Activated CD8-positive, alpha-beta T cell treated with anti-CD3 and anti-CD28 coated beads for 36 hours (primary cell): ENCODE data around the gene TRMT44. TPM values are rescaled to one million over a fixed set of nuclear protein-coding genes. Genes with fewer than 3 reads are reported as not detected.

Source experiments
- ATAC-seq: fragments of 200-7000 bp; cut with Tn5 transposase; one replicate; pipeline ENCODE4 v1.10.0; 2021; ENCODE audit warnings: mild to moderate bottlenecking, moderate library complexity
- CTCF ChIA-PET: fragments of 350-600 bp; sonication (Branson Sonifier 250); formaldehyde crosslinking; loops from one replicate; lab custom pipeline; 2021; ENCODE audit warnings: antibody characterized with exemption; lab: Charles Lee
- POLR2A ChIA-PET: fragments of 350-600 bp; sonication (Branson Sonifier 250); formaldehyde crosslinking; loops from one replicate; lab custom pipeline; 2021; ENCODE audit warnings: antibody characterized with exemption; lab: Charles Lee
- DNase-seq: peaks from one replicate; pipeline ENCODE4 v3.0.0-alpha.2; 2020
- H3K27ac Mint-ChIP-seq: one replicate; pipeline ENCODE4 v1.8.0; 2021; ENCODE audit warnings: mild to moderate bottlenecking, mixed read lengths
- H3K27me3 Mint-ChIP-seq: one replicate; pipeline ENCODE4 v1.8.0; 2021; ENCODE audit warnings: mixed read lengths
- H3K36me3 Mint-ChIP-seq: one replicate; pipeline ENCODE4 v1.8.0; 2021; ENCODE audit warnings: low read depth, mixed read lengths
- H3K4me1 Mint-ChIP-seq: one replicate; pipeline ENCODE4 v1.8.0; 2021; ENCODE audit warnings: low read depth, mixed read lengths
- H3K4me3 Mint-ChIP-seq: one replicate; pipeline ENCODE4 v1.8.0; 2021; ENCODE audit warnings: mild to moderate bottlenecking, moderate library complexity, mixed read lengths
- H3K9me3 Mint-ChIP-seq: one replicate; pipeline ENCODE4 v1.8.0; 2021; ENCODE audit warnings: mixed read lengths
- CTCF ChIP-seq: fragments of 200-600 bp; IDR thresholded peaks from one replicate; pipeline ENCODE4 v1.8.0; 2022; ENCODE audit warnings: antibody characterized with exemption, mild to moderate bottlenecking
- intact Hi-C: fragments of 100-400 bp; cut with micrococcal nuclease; formaldehyde crosslinking; loops from one replicate; pipeline ENCODE4 v1.10.0; 2022
- total RNA-seq, 2 experiments: library from RNA; stranded (reverse); gene quantifications; one replicate each; pipeline ENCODE4 v1.2.3, GENCODE V29; 2021

Gene TRMT44
- total RNA-seq, 2 experiments from 2014 or later = 25.5 to 26.3 TPM

GRCh38 chr4:8463811-8464210 is 23.2 kb downstream of the TRMT44 start:
- ChIA-PET POLR2A (no interaction called here), CTCF (interaction anchor here (1.1 kb wide), 2 partner anchors 18 to 287 kb away, joined by 3 read pairs; no protein-coding TSS in a partner anchor)
- intact Hi-C loops = no loop called here
- Mint-ChIP-seq H3K27me3 (no peaks in the 10 kb centered on the region), H3K36me3 (peaks cover 23% of the 10 kb centered on the region), H3K4me3 (no peak overlapping the region), H3K27ac (no peak overlapping the region), H3K9me3 (no peaks in the 10 kb centered on the region), H3K4me1 (no peaks in the 10 kb centered on the region)
- no peak for TF ChIP-seq CTCF
- DNase-seq (no peak), ATAC-seq (no peak)

GRCh38 chr4:8464381-8464780 is 23.8 kb downstream of the TRMT44 start:
- POLR2A ChIA-PET = no interaction called here
- no peak for TF ChIP-seq CTCF
- Mint-ChIP-seq H3K27ac (no peak overlapping the region), H3K4me3 (no peak overlapping the region), H3K9me3 (no peaks in the 10 kb centered on the region), H3K4me1 (no peaks in the 10 kb centered on the region), H3K27me3 (no peaks in the 10 kb centered on the region), H3K36me3 (peaks cover 28% of the 10 kb centered on the region)
- CTCF ChIA-PET = interaction anchor here (1.1 kb wide), 2 partner anchors 17 to 288 kb away, joined by 3 read pairs; no protein-coding TSS in a partner anchor
- ATAC-seq (no peak), DNase-seq (no peak)
- intact Hi-C loops = no loop called here

GRCh38 chr4:8465615-8466611 is 25.3 kb downstream of the TRMT44 start:
- ATAC-seq (no peak), DNase-seq (no peak)
- no peak for TF ChIP-seq CTCF
- H3K4me1 Mint-ChIP-seq = no peaks in the 10 kb centered on the region
- intact Hi-C loops = loop anchor here (5.0 kb wide), 1 partner anchor 126 kb away; the partner anchor contains the start of gene CPZ
- ChIA-PET CTCF (no interaction called here), POLR2A (no interaction called here)
- H3K9me3 Mint-ChIP-seq = no peaks in the 10 kb centered on the region
- no peaks in the 10 kb centered on the region for H3K27me3 Mint-ChIP-seq
- peaks cover 18% of the 10 kb centered on the region for H3K36me3 Mint-ChIP-seq
- H3K27ac Mint-ChIP-seq = no peak overlapping the region
- H3K4me3 Mint-ChIP-seq = no peak overlapping the region

- no peak overlapping the region for H3K27ac Mint-ChIP-seq
- ChIA-PET POLR2A (no interaction called here), CTCF (no interaction called here)
- intact Hi-C loops = loop anchor here (5.0 kb wide), 1 partner anchor 125 kb away; the partner anchor contains the start of gene CPZ
- peaks cover 18% of the 10 kb centered on the region for H3K36me3 Mint-ChIP-seq
- no peaks in the 10 kb centered on the region for H3K4me1 Mint-ChIP-seq
- no peak for TF ChIP-seq CTCF
- no peaks in the 10 kb centered on the region for H3K27me3 Mint-ChIP-seq
- no peaks in the 10 kb centered on the region for H3K9me3 Mint-ChIP-seq
- no peak overlapping the region for H3K4me3 Mint-ChIP-seq
- DNase-seq = no peak
- ATAC-seq = no peak
These were observed 26.4 kb downstream of the TRMT44 start for GRCh38 chr4:8467016-8467415.
